Common myeloid progenitor, CD34-positive (primary cell): ENCODE measurements around the gene RAP1GAP.
A peak's percentile ranks its signal among the peaks of the same experiment; 100 is the strongest.

Experiments
- CTCF ChIA-PET: fragments of 350-600 bp; sonication (Branson Sonifier 250); formaldehyde crosslinking; loops from one replicate; lab custom pipeline; 2021; ENCODE audit warnings: antibody characterized with exemption; lab: Charles Lee
- POLR2A ChIA-PET: fragments of 350-600 bp; sonication (Branson Sonifier 250); formaldehyde crosslinking; loops from one replicate; lab custom pipeline; 2021; ENCODE audit warnings: antibody characterized with exemption; lab: Charles Lee
- DNase-seq, 3 donors: peaks; one replicate each; pipeline versions ENCODE4 v3.0.0 to v3.0.0-alpha.2; 2013
- H3K27ac ChIP-seq, 2 experiments: 1 replicate in 1 of 2; 2 replicates in 1 of 2; pipeline ENCODE4 v1.7.0; 2013; ENCODE audit warnings: inconsistent platforms in 2 of 2, low read length in 2 of 2, mild to moderate bottlenecking in 2 of 2, low read depth in 1 of 2, moderate library complexity in 1 of 2; ENCODE audit not compliant: severe bottlenecking in 2 of 2, insufficient read depth in 1 of 2, poor library complexity in 1 of 2
- H3K27me3 ChIP-seq, 5 experiments: replicated peaks in 2 of 5; 1 replicate in 3 of 5; 2 replicates in 2 of 5; pipeline versions ENCODE4 v1.6.1 to v1.7.0; 2013; ENCODE audit warnings: low read length in 4 of 5, mild to moderate bottlenecking in 2 of 5, moderate library complexity in 2 of 5, inconsistent platforms in 1 of 5; ENCODE audit not compliant: insufficient read depth in 5 of 5, control insufficient read depth in 4 of 5
- H3K36me3 ChIP-seq, 4 experiments: 1 replicate in 2 of 4; 2 replicates in 2 of 4; pipeline versions ENCODE4 v1.6.1 to v1.7.0; 2013; ENCODE audit warnings: low read length in 3 of 4, control low read depth in 1 of 4, mild to moderate bottlenecking in 1 of 4; ENCODE audit not compliant: control insufficient read depth in 4 of 4, insufficient read depth in 4 of 4
- H3K4me1 ChIP-seq, 4 experiments: 1 replicate in 3 of 4; 2 replicates in 1 of 4; pipeline versions ENCODE4 v1.6.1 to v1.7.1; 2013; ENCODE audit warnings: low read length in 3 of 4, mild to moderate bottlenecking in 3 of 4, control low read depth in 1 of 4, inconsistent platforms in 1 of 4, moderate library complexity in 1 of 4; ENCODE audit not compliant: control insufficient read depth in 4 of 4, insufficient read depth in 4 of 4; ENCODE audit errors: control extremely low read depth in 1 of 4
- H3K4me3 ChIP-seq, 7 experiments: 1 replicate in 4 of 7; 2 replicates in 3 of 7; pipeline versions ENCODE4 v1.5.1 to v1.7.0; 2013; ENCODE audit warnings: mild to moderate bottlenecking in 7 of 7, low read length in 6 of 7, moderate library complexity in 6 of 7, inconsistent platforms in 2 of 7, low read depth in 2 of 7, control low read depth in 1 of 7; ENCODE audit not compliant: insufficient read depth in 4 of 7, control insufficient read depth in 1 of 7; ENCODE audit errors: extremely low read depth in 1 of 7
- H3K9me3 ChIP-seq, 5 experiments: 1 replicate in 4 of 5; 2 replicates in 1 of 5; pipeline versions ENCODE4 v1.6.1 to v1.7.1; 2013; ENCODE audit warnings: low read length in 4 of 5, mild to moderate bottlenecking in 2 of 5, inconsistent platforms in 1 of 5, low read depth in 1 of 5, moderate library complexity in 1 of 5; ENCODE audit not compliant: control insufficient read depth in 4 of 5, insufficient read depth in 2 of 5; ENCODE audit errors: control extremely low read depth in 1 of 5
- WGBS: methylation state at CpG from one replicate; pipeline ENCODE4 v1.1.5; 2013; ENCODE audit not compliant: insufficient coverage; 5-methylcytosine and 5-hydroxymethylcytosine counted together

RAP1GAP gene

DNA sequence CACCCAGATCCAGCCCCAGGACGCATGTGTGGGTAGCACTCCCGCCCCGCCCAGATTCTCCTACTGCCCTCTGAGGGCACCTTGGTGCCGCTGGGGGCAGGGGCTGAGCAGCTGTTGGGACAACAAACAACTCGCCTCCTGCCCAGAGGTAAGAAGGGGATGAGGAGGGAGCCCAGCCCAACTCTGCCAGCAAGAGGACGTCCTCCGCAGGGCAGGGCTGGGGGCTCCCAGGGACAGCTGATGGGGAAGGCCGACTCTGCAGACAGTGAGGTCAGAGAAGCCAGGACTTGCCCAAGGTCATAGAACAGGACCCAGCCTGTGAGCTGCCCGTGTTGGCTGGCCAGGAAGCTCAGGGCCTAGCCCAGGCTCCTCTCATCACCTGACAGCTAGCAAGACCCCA, 18.8 kb downstream of the RAP1GAP start:
- ChIA-PET CTCF (interaction anchor here (1.1 to 1.2 kb wide), 2 partner anchors 9 to 418 kb away, joined by 4 read pairs; no protein-coding TSS in a partner anchor), POLR2A (no interaction called here)
- Histone ChIP-seq H3K27ac (no peak overlapping the region), H3K36me3 (no peaks in the 10 kb centered on the region), H3K9me3 (no peaks in the 10 kb centered on the region), H3K27me3 (peaks cover 3 to 52% (median 26%) of the 10 kb centered on the region in 5 experiments), H3K4me1 (peaks cover 0 to 11% (median 9%) of the 10 kb centered on the region in 4 experiments), H3K4me3 (no peak overlapping the region)
- DNase-seq: no peak
- 91% methylated on average over 8 of the region's 9 CpGs for WGBS

DNA sequence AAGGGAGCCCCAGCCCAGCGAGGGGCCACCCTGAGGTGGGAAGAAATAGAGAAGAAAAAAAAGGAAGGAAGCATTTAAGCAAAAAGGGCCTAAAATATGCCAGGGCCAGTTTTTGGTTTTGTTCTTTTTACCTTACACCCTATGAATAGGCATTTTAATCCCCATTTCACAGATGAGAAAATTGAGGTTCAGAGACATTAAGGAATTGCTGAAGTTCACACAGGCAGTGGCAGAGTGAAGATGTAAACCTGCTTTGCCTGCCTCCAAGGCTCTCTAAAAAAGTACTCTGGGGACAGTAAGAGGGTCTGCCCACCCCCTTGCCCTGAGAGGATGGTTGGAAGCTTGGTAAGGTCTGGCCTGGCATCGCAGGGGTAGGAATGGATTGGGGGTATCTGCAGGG, 19.8 kb downstream of the RAP1GAP start:
- WGBS: 0% methylated on average over 1 of the region's 2 CpGs
- H3K9me3 ChIP-seq: no peaks in the 10 kb centered on the region
- H3K36me3 ChIP-seq: no peaks in the 10 kb centered on the region
- H3K4me1 ChIP-seq: peaks cover 0 to 11% (median 9%) of the 10 kb centered on the region in 4 experiments
- H3K27ac ChIP-seq: no peak overlapping the region
- ChIA-PET CTCF (interaction anchor here (0.8 kb wide), 1 partner anchor 11 kb away, joined by 3 read pairs; no protein-coding TSS in a partner anchor), POLR2A (interaction anchor here (0.6 to 1.0 kb wide), 2 partner anchors 11 to 22 kb away, joined by 3 to 4 read pairs; no protein-coding TSS in a partner anchor)
- peaks cover 2 to 50% (median 23%) of the 10 kb centered on the region in 5 experiments for H3K27me3 ChIP-seq
- no peak for DNase-seq
- H3K4me3 ChIP-seq: no peak overlapping the region

- Histone ChIP-seq H3K9me3 (no peaks in the 10 kb centered on the region), H3K4me1 (peaks cover 0 to 11% (median 9%) of the 10 kb centered on the region in 4 experiments), H3K27ac (no peak overlapping the region), H3K4me3 (no peak overlapping the region), H3K27me3 (peaks cover 0 to 50% (median 23%) of the 10 kb centered on the region in 5 experiments), H3K36me3 (no peaks in the 10 kb centered on the region)
- ChIA-PET POLR2A (interaction anchor here (0.6 to 1.0 kb wide), 2 partner anchors 10 to 23 kb away, joined by 3 to 4 read pairs; no protein-coding TSS in a partner anchor), CTCF (no interaction called here)
- DNase-seq: no peak
- WGBS: 67% methylated on average over 9 of the region's 10 CpGs
Observed at GRCh38 chr1:21648791-21649190, 20.4 kb downstream of the RAP1GAP start.

- 75% methylated on average over 4 of the region's 4 CpGs for WGBS
- H3K9me3 ChIP-seq: no peaks in the 10 kb centered on the region
- H3K4me1 ChIP-seq: peaks cover 0 to 11% (median 9%) of the 10 kb centered on the region in 4 experiments
- H3K36me3 ChIP-seq: no peaks in the 10 kb centered on the region
- DNase-seq: no peak
- CTCF ChIA-PET: no interaction called here
- H3K27ac ChIP-seq: no peak overlapping the region
- peaks cover 0 to 46% (median 23%) of the 10 kb centered on the region in 5 experiments for H3K27me3 ChIP-seq
- H3K4me3 ChIP-seq: no peak overlapping the region
- POLR2A ChIA-PET: interaction anchor here (1.0 kb wide), 1 partner anchor 10 kb away, joined by 4 read pairs; no protein-coding TSS in a partner anchor
Observed at GRCh38 chr1:21648352-21648730, 20.8 kb downstream of the RAP1GAP start.

DNA sequence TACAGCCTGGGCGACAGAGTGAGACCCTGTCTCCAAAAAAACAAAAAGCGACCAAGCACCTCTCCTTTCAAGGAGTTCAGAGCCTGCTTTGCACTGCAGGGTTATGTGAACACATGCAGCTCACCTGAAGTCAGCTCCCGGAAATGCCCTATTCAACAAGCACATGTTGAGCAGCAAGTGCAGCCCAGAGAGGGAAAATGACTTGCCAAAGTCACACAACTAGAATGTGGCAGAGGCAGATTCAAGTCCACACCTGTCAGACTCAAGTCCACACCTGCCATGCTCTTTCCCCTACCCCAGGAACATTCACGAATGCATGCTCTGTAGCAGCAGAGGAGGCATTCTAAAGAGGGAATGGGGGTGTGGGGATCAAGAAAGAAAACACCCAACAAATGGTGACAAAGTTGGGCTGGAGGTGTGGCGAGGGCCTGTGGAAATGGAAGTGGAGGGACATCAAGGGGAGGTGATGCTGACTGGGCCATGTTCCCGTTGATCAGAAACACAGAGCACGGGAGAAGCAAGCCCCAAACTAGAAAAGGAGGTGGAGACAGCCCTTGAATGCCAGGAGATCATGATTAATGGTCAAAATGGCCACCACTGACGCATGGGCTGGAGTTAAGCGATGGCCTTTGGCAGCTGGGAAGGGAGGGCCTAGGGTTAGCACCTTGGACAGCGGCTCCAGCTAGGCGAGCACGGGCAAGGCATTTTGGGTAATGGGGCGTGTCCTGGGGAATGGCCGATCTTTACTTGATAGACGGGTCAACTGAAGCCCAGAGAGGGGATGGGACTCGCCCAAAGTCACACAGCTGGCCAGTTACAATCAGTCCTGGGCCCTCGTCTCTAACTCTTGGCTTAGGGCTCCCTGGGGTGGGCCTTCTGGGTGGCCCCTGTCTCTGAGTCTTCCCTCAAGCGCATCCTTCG, 21.5 kb downstream of the RAP1GAP start:
- POLR2A ChIA-PET: interaction anchor here (0.5 kb wide), 1 partner anchor 38 kb away, joined by 3 read pairs; no protein-coding TSS in a partner anchor

DNA sequence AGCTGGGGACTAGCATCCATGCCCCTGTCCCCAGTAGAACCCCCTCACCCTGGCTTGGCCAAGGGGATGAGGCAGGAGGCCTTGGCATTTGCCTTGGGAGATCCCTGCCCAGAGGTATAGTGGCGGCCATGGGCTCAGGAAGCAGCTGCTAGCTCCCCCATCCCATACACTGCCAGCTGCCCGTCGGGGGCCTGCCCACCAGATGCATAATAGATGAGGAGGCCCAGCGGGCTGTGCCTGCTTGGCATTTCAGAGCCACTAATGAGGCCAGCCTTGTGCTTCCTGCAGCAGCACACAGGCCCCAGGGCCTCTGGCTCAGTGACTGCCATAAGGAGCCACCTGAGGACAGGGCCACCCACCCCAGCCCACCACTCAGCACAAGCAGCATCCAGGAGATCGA, 23.6 kb downstream of the RAP1GAP start:
- peaks cover 0 to 4% (median 1%) of the 10 kb centered on the region in 4 experiments for H3K4me1 ChIP-seq
- ChIA-PET POLR2A (no interaction called here), CTCF (no interaction called here)
- no peaks in the 10 kb centered on the region for H3K9me3 ChIP-seq
- no peak for DNase-seq
- H3K27me3 ChIP-seq: peaks cover 0 to 21% (median 7%) of the 10 kb centered on the region in 5 experiments
- H3K4me3 ChIP-seq: no peak overlapping the region
- H3K36me3 ChIP-seq: no peaks in the 10 kb centered on the region
- H3K27ac ChIP-seq: no peak overlapping the region
- 70% methylated on average over 5 of the region's 5 CpGs for WGBS

More for the DNA sequence above, 21.5 kb downstream of the RAP1GAP start:
- H3K4me3 ChIP-seq: no peak overlapping the region
- peaks cover 0 to 40% (median 19%) of the 10 kb centered on the region in 5 experiments for H3K27me3 ChIP-seq
- H3K27ac ChIP-seq: no peak overlapping the region
- CTCF ChIA-PET: interaction anchor here (0.8 kb wide), 1 partner anchor 10 kb away, joined by 3 read pairs; no protein-coding TSS in a partner anchor
- 37% methylated on average over 18 of the region's 19 CpGs for WGBS
- DNase-seq: peak; percentile 71 to 81 (median 80)
- H3K36me3 ChIP-seq: no peaks in the 10 kb centered on the region
- H3K9me3 ChIP-seq: no peaks in the 10 kb centered on the region
- peaks cover 0 to 11% (median 9%) of the 10 kb centered on the region in 4 experiments for H3K4me1 ChIP-seq
